GM23248 (cell line): Measurements from ENCODE around the gene EMC6. TPM values are rescaled to one million over a fixed set of nuclear protein-coding genes. Genes with fewer than 3 reads are reported as not detected.

Experiments used
- DNase-seq: peaks from one replicate; pipeline ENCODE4 v3.0.0-alpha.2; 2015
- H2AFZ ChIP-seq: fragments of 200-600 bp; sonication (generic); 2 replicates; pipeline ENCODE4 v1.6.1; 2016; ENCODE audit warnings: antibody characterized with exemption
- H3F3A ChIP-seq: fragments of 200-600 bp; sonication (generic); 2 replicates; pipeline ENCODE4 v1.6.1; 2016; ENCODE audit warnings: mild to moderate bottlenecking, antibody characterized with exemption, mixed run types; ENCODE audit not compliant: insufficient read depth
- H3K27ac ChIP-seq: fragments of 200-600 bp; sonication (generic); 2 replicates; pipeline ENCODE4 v1.5.1; 2016; ENCODE audit warnings: mild to moderate bottlenecking
- H3K27me3 ChIP-seq: fragments of 200-600 bp; sonication (generic); replicated peaks from 2 replicates; pipeline ENCODE4 v1.6.1; 2016; ENCODE audit warnings: mild to moderate bottlenecking; ENCODE audit not compliant: insufficient read depth
- H3K36me3 ChIP-seq: fragments of 200-600 bp; sonication (generic); 2 replicates; pipeline ENCODE4 v1.6.1; 2016; ENCODE audit warnings: low read depth, mild to moderate bottlenecking
- H3K4me1 ChIP-seq: fragments of 200-600 bp; sonication (generic); 2 replicates; pipeline ENCODE4 v1.6.1; 2016; ENCODE audit warnings: mild to moderate bottlenecking; ENCODE audit not compliant: insufficient read depth
- H3K4me2 ChIP-seq: fragments of 200-600 bp; sonication (generic); one replicate; pipeline ENCODE4 v1.6.1; 2016; ENCODE audit warnings: mild to moderate bottlenecking; ENCODE audit not compliant: unreplicated experiment
- H3K4me3 ChIP-seq: fragments of 200-600 bp; sonication (generic); 2 replicates; pipeline ENCODE4 v1.5.1; 2016; ENCODE audit warnings: mild to moderate bottlenecking
- H3K79me2 ChIP-seq: fragments of 200-600 bp; sonication (generic); 2 replicates; pipeline ENCODE4 v1.6.1; 2016; ENCODE audit warnings: mild to moderate bottlenecking; ENCODE audit not compliant: insufficient read depth
- H3K9ac ChIP-seq: fragments of 200-600 bp; sonication (generic); 2 replicates; pipeline ENCODE4 v1.6.1; 2016; ENCODE audit warnings: mild to moderate bottlenecking
- H3K9me2 ChIP-seq: fragments of 200-600 bp; sonication (generic); 2 replicates; pipeline ENCODE4 v1.6.1; 2016; ENCODE audit warnings: mixed run types, mild to moderate bottlenecking, moderate library complexity; ENCODE audit not compliant: insufficient read depth
- H3K9me3 ChIP-seq: fragments of 200-600 bp; sonication (generic); one replicate; pipeline ENCODE4 v1.6.1; 2017; ENCODE audit warnings: low read depth
- H4K20me1 ChIP-seq: fragments of 200-600 bp; sonication (generic); 2 replicates; pipeline ENCODE4 v1.6.0; 2016; ENCODE audit not compliant: insufficient read depth
- EZH2 ChIP-seq: fragments of 200-600 bp; sonication (generic); IDR thresholded peaks from 2 replicates; pipeline ENCODE4 v1.6.1; 2018; ENCODE audit warnings: antibody characterized with exemption, mild to moderate bottlenecking; ENCODE audit not compliant: insufficient read depth, poor library complexity, severe bottlenecking
- EZH2phosphoT487 ChIP-seq: fragments of 200-600 bp; sonication (generic); IDR thresholded peaks from 2 replicates; pipeline ENCODE4 v1.6.1; 2018; ENCODE audit warnings: antibody characterized with exemption, moderate library complexity, mild to moderate bottlenecking, low read depth; ENCODE audit not compliant: insufficient read depth
- WGBS, 2 experiments: methylation state at CpG; one replicate each; pipeline ENCODE4 v1.1.6; 2015 to 2017; ENCODE audit warnings: low lambda C conversion rate in 2 of 2, low coverage in 1 of 2; ENCODE audit errors: missing lambda C conversion rate in 2 of 2; 5-methylcytosine and 5-hydroxymethylcytosine counted together
- in situ Hi-C: fragments of 300-500 bp; cut with MboI; formaldehyde crosslinking; loops from 2 replicates; pipeline ENCODE4 v1.15.0; 2020
- polyA plus RNA-seq: library from polyadenylated mRNA; unstranded; fragments of >200 nt; fragmentation: Nextera tagmentation; extraction: Ambion mirVana; gene quantifications from 2 replicates; pipeline ENCODE4 v1.2.1, GENCODE V29; 2016
- total RNA-seq: library from RNA; depleted of rRNA; stranded (reverse); fragments of >200 nt; shearing (Covaris generic); gene quantifications from 2 replicates; pipeline ENCODE4 v1.2.3, GENCODE V29; 2014

EMC6 gene
- total and polyA plus RNA-seq, 2 experiments from 2014 or later = 28.6 to 114 TPM

GRCh38 chr17:3681057-3681456 is 12.4 kb downstream of the EMC6 start:
- no peaks in the 10 kb centered on the region for H3K36me3 ChIP-seq
- peaks cover 16% of the 10 kb centered on the region; the same call in 1 of the 2 replicates for H3K27me3 ChIP-seq
- H3K9ac ChIP-seq = no peak overlapping the region
- no peaks in the 10 kb centered on the region for H3K79me2 ChIP-seq
- H3K4me1 ChIP-seq = no peaks in the 10 kb centered on the region; the same call in 1 of the 2 replicates
- H3K27ac ChIP-seq = no peak overlapping the region
- in situ Hi-C loops = no loop called here
- no peak overlapping the region for H3K4me3 ChIP-seq
- no peak for DNase-seq
- H3K9me3 ChIP-seq = no peaks in the 10 kb centered on the region
- 88 to 93% methylated on average over 6 to 12 of the region's 12 CpGs for WGBS, 2 experiments
- H3F3A ChIP-seq = no peaks in the 10 kb centered on the region
- H3K9me2 ChIP-seq = no peaks in the 10 kb centered on the region
- H3K4me2 ChIP-seq = no peak overlapping the region
- TF ChIP-seq EZH2phosphoT487 (no peak), EZH2 (no peak)
- no peaks in the 10 kb centered on the region for H4K20me1 ChIP-seq
- H2AFZ ChIP-seq = no peak overlapping the region

GRCh38 chr17:3681565-3681964 is 13.0 kb downstream of the EMC6 start:
- Histone ChIP-seq H3K36me3 (no peaks in the 10 kb centered on the region), H3K4me3 (no peak overlapping the region), H3K9me3 (no peaks in the 10 kb centered on the region), H3K9ac (no peak overlapping the region), H3K27me3 (peaks cover 16% of the 10 kb centered on the region; the same call in 1 of the 2 replicates), H4K20me1 (no peaks in the 10 kb centered on the region), H3K4me1 (no peaks in the 10 kb centered on the region; the same call in 1 of the 2 replicates), H3K4me2 (no peak overlapping the region), H2AFZ (no peak overlapping the region), H3K9me2 (no peaks in the 10 kb centered on the region), H3F3A (no peaks in the 10 kb centered on the region), H3K79me2 (no peaks in the 10 kb centered on the region), H3K27ac (no peak overlapping the region)
- no peak for TF ChIP-seq EZH2
- no peak for TF ChIP-seq EZH2phosphoT487
- DNase-seq = no peak
- 72 to 75% methylated on average over 17 to 20 of the region's 20 CpGs for WGBS, 2 experiments
- in situ Hi-C loops = no loop called here

- Histone ChIP-seq H3K4me1 (no peaks in the 10 kb centered on the region; the same call in 1 of the 2 replicates), H3F3A (no peaks in the 10 kb centered on the region), H2AFZ (no peak overlapping the region), H3K27ac (no peak overlapping the region), H3K9me2 (no peaks in the 10 kb centered on the region), H3K36me3 (no peaks in the 10 kb centered on the region), H3K9me3 (no peaks in the 10 kb centered on the region), H4K20me1 (no peaks in the 10 kb centered on the region), H3K9ac (no peak overlapping the region), H3K4me2 (no peak overlapping the region), H3K4me3 (no peak overlapping the region), H3K79me2 (no peaks in the 10 kb centered on the region), H3K27me3 (peaks cover 16% of the 10 kb centered on the region; the same call in 1 of the 2 replicates)
- in situ Hi-C loops = no loop called here
- TF ChIP-seq EZH2phosphoT487 = no peak
- no peak for TF ChIP-seq EZH2
- no peak for DNase-seq
- 64 to 69% methylated on average over 9 to 12 of the region's 12 CpGs for WGBS, 2 experiments
Observed at GRCh38 chr17:3682033-3682432, 13.4 kb downstream of the EMC6 start.

GRCh38 chr17:3683054-3683511 is 14.5 kb downstream of the EMC6 start:
- Histone ChIP-seq H3K9ac (no peak overlapping the region), H3K27me3 (peaks cover 16% of the 10 kb centered on the region; the same call in 1 of the 2 replicates), H3K4me3 (no peak overlapping the region), H3K79me2 (no peaks in the 10 kb centered on the region), H3K9me3 (no peaks in the 10 kb centered on the region), H2AFZ (no peak overlapping the region), H3K36me3 (no peaks in the 10 kb centered on the region), H3K4me2 (no peak overlapping the region), H4K20me1 (no peaks in the 10 kb centered on the region), H3K27ac (no peak overlapping the region), H3K9me2 (no peaks in the 10 kb centered on the region), H3K4me1 (no peaks in the 10 kb centered on the region; the same call in 1 of the 2 replicates), H3F3A (no peaks in the 10 kb centered on the region)
- TF ChIP-seq EZH2 (no peak), EZH2phosphoT487 (no peak)
- in situ Hi-C loops = no loop called here
- 20 to 26% methylated on average over 10 of the region's 10 CpGs for whole genome bisulfite sequencing, 2 experiments
- DNase-seq = peak; percentile 56

GRCh38 chr17:3685174-3685573 is 16.6 kb downstream of the EMC6 start:
- Histone ChIP-seq H3K36me3 (no peaks in the 10 kb centered on the region), H3K9me3 (no peaks in the 10 kb centered on the region), H3K9me2 (no peaks in the 10 kb centered on the region), H3K79me2 (no peaks in the 10 kb centered on the region), H3F3A (no peaks in the 10 kb centered on the region), H3K4me2 (no peak overlapping the region), H3K27me3 (peaks cover 16% of the 10 kb centered on the region; the same call in 1 of the 2 replicates), H2AFZ (no peak overlapping the region), H4K20me1 (no peaks in the 10 kb centered on the region), H3K4me3 (no peak overlapping the region), H3K9ac (no peak overlapping the region), H3K4me1 (no peaks in the 10 kb centered on the region), H3K27ac (no peak overlapping the region)
- in situ Hi-C loops = no loop called here
- 23 to 43% methylated on average over 8 to 12 of the region's 13 CpGs for WGBS, 2 experiments
- TF ChIP-seq EZH2phosphoT487 = no peak
- no peak for TF ChIP-seq EZH2
- no peak for DNase-seq
